ENCODE data around the gene LBP. TPM values are rescaled to one million over a fixed set of nuclear protein-coding genes. Genes with fewer than 3 reads are reported as not detected.

LBP gene
- total and polyA plus RNA-seq, 2 donors (not counting 3 experiments of a cell fraction or from before 2014, with no cell fraction given) = 0.03 TPM; not detected in 1

- H3K9me3 ChIP-seq (replicated peaks; ENCODE audit: control insufficient read depth, insufficient read depth, low read length) = no peaks in the 10 kb centered on the region
- H3K27me3 ChIP-seq (ENCODE audit: control insufficient read depth in 2 of 2, insufficient read depth in 2 of 2, low read length in 2 of 2) = no peaks in the 10 kb centered on the region
- no peaks in the 10 kb centered on the region for H4K20me1 ChIP-seq (replicated peaks; ENCODE audit: control insufficient read depth, extremely low read depth, insufficient read depth, low read length)
- no peaks in the 10 kb centered on the region for H3K9me1 ChIP-seq (replicated peaks; ENCODE audit: control insufficient read depth, extremely low read depth, insufficient read depth, low read length)
- TF ChIP-seq FOS (IDR thresholded peaks at IDR 0.05; ENCODE audit: borderline replicate concordance, insufficient read depth, low read length) (no peak), POLR2A (IDR thresholded peaks at IDR 0.05; ENCODE audit: low read depth, low read length) (no peak)
- H3K4me1 ChIP-seq (ENCODE audit: control insufficient read depth, extremely low read depth, insufficient read depth, low read length) = no peaks in the 10 kb centered on the region
- H2AFZ ChIP-seq (ENCODE audit: low read depth, low read length) = no peak overlapping the region
- no peaks in the 10 kb centered on the region for H3K79me2 ChIP-seq (ENCODE audit: control insufficient read depth, insufficient read depth, low read length)
- H3K4me3 ChIP-seq (replicated peaks in 1 of 3; ENCODE audit: insufficient read depth in 1 of 3, low read depth in 1 of 3, low read length in 3 of 3) = no peak overlapping the region
- CTCF ChIA-PET = no interaction called here
- POLR2A ChIA-PET = no interaction called here
- no peak overlapping the region for H3K9ac ChIP-seq (replicated peaks; ENCODE audit: extremely low read depth, insufficient read depth, low read length)
- H3K36me3 ChIP-seq (ENCODE audit: control insufficient read depth in 2 of 2, extremely low read depth in 1 of 2, insufficient read depth in 2 of 2, low read length in 2 of 2) = no peaks in the 10 kb centered on the region
- BruUV-seq (replicated peaks) = no TSS peak
- intact Hi-C loops (cut with micrococcal nuclease) = no loop called here
- dilution Hi-C loops (cut with MboI; ENCODE audit: extremely low pct_ligation_motif_present, low sequenced_read_pairs) = no loop called here
- DNase-seq (ENCODE audit: low read depth, low spot score) (no peak), FAIRE-seq (no peak)
- no peak overlapping the region for H3K27ac ChIP-seq (ENCODE audit: insufficient read depth, low read depth, low read length)
- H3K4me2 ChIP-seq (ENCODE audit: insufficient read depth, low read length) = no peak overlapping the region
Observed at GRCh38 chr20:38350879-38351775, 4.8 kb downstream of the LBP start.

- no peaks in the 10 kb centered on the region for H3K27me3 ChIP-seq (ENCODE audit: control insufficient read depth in 2 of 2, insufficient read depth in 2 of 2, low read length in 2 of 2)
- H3K4me1 ChIP-seq (ENCODE audit: control insufficient read depth, extremely low read depth, insufficient read depth, low read length) = no peaks in the 10 kb centered on the region
- dilution Hi-C loops (cut with MboI; ENCODE audit: extremely low pct_ligation_motif_present, low sequenced_read_pairs) = no loop called here
- H4K20me1 ChIP-seq (replicated peaks; ENCODE audit: control insufficient read depth, extremely low read depth, insufficient read depth, low read length) = no peaks in the 10 kb centered on the region
- peak; percentile 14 for DNase-seq (ENCODE audit: low read depth, low spot score)
- ChIA-PET CTCF (interaction anchor here (0.9 to 1.4 kb wide), 4 partner anchors 10 to 789 kb away, joined by 3 to 4 read pairs (median 3); no protein-coding TSS in a partner anchor), POLR2A (no interaction called here)
- H3K4me3 ChIP-seq (replicated peaks in 1 of 3; ENCODE audit: insufficient read depth in 1 of 3, low read depth in 1 of 3, low read length in 3 of 3) = no peak overlapping the region
- no peak for TF ChIP-seq POLR2A (IDR thresholded peaks at IDR 0.05; ENCODE audit: low read depth, low read length)
- no peak for TF ChIP-seq POLR2AphosphoS5 (IDR thresholded peaks at IDR 0.05; ENCODE audit: insufficient read depth, low read depth, low read length)
- H3K27ac ChIP-seq (ENCODE audit: insufficient read depth, low read depth, low read length) = no peak overlapping the region
- no peaks in the 10 kb centered on the region for H3K36me3 ChIP-seq (ENCODE audit: control insufficient read depth in 2 of 2, extremely low read depth in 1 of 2, insufficient read depth in 2 of 2, low read length in 2 of 2)
- H3K9me1 ChIP-seq (replicated peaks; ENCODE audit: control insufficient read depth, extremely low read depth, insufficient read depth, low read length) = no peaks in the 10 kb centered on the region
- no peak overlapping the region for H3K4me2 ChIP-seq (ENCODE audit: insufficient read depth, low read length)
- no peaks in the 10 kb centered on the region for H3K9me3 ChIP-seq (replicated peaks; ENCODE audit: control insufficient read depth, insufficient read depth, low read length)
- intact Hi-C loops (cut with micrococcal nuclease) = no loop called here
- no peak overlapping the region for H2AFZ ChIP-seq (ENCODE audit: low read depth, low read length)
- BruUV-seq (replicated peaks) = no TSS peak
- no peaks in the 10 kb centered on the region for H3K79me2 ChIP-seq (ENCODE audit: control insufficient read depth, insufficient read depth, low read length)
- H3K9ac ChIP-seq (replicated peaks; ENCODE audit: extremely low read depth, insufficient read depth, low read length) = no peak overlapping the region
- no peak for FAIRE-seq
Observed at GRCh38 chr20:38353316-38353715, 7.0 kb downstream of the LBP start.

All from endothelial cell of umbilical vein (primary cell).